Peyer's patch (tissue), 4 donors: ENCODE measurements around the gene PCDHB15.

Experiments
- CTCF ChIP-seq, 6 experiments: fragments of 450-650 bp in 4 of 6; fragments of 200-600 bp in 2 of 6; sonication (generic) in 1 of 6; IDR thresholded peaks; one replicate each; pipeline ENCODE4 v1.5.1; 2017 to 2019; ENCODE audit warnings: antibody characterized with exemption in 6 of 6, mild to moderate bottlenecking in 3 of 6, moderate library complexity in 1 of 6
- POLR2A ChIP-seq, 2 donors: fragments of 450-650 bp; IDR thresholded peaks; one replicate each; pipeline ENCODE4 v1.5.1; 2017; ENCODE audit warnings: antibody characterized with exemption in 2 of 2, mild to moderate bottlenecking in 2 of 2, moderate library complexity in 2 of 2

- TF ChIP-seq CTCF (IDR thresholded peaks at IDR 0.05) (no peak), POLR2A (IDR thresholded peaks at IDR 0.05) (no peak)
Observed at GRCh38 chr5:141258464-141258863, 13.3 kb downstream of the PCDHB15 start.
